Measurements from ENCODE around the gene HDAC1.
"Not testable (repeated sequence)": the region's sequence is repeated elsewhere in the genome, so short reads cannot be mapped to it uniquely, and the experiment has no call there.

Gene HDAC1

DNA sequence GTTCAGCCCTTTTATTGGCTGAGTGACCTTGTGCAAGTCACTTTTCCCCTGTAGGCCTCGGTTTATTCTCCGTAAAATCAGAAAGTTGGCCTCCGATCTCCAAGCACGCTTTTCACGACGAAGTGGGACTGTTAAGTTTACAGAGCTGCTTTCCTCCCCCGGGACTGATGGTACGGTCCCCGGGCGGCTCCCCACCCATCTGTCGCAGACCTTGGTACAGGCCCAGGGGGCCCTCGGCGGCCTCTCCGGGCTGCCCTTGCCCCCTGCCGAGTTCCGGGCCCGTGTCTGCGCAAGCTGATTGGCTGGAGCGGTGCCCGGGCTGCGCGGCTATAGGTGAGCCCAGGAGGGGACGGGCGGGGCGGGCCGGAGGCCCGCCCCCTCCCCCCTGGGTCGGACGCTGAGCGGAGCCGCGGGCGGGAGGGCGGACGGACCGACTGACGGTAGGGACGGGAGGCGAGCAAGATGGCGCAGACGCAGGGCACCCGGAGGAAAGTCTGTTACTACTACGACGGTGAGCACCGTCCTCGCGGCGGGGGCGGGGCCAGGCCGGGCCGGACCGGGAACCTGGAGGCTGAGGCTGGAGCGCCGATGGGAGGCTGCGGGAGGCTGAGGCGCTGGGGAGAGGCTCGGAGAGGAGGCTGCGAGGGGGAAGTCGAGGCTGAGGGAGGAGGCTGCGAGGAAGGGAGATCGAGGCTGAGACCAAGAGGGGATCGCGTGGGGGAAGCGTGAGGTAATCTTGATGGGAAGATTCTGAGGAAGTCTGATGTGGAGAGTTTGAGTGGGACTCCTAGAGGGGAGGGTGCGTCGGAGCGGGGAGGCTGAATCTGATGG is at the start of gene HDAC1:
HDAC1 (plus strand) TSS at position 376 of the 831 bp plus-strand sequence; CDS start at position 463, 87 bp downstream.
- Mint-ChIP-seq H3K27ac (peak within 1 kb of the TSS; percentile 99), H3K4me3 (peak within 1 kb of the TSS; percentile 98), H3K36me3 (peaks cover 3% of the 10 kb centered on the region), H3K4me1 (ENCODE audit: low read depth) (peaks cover 46% of the 10 kb centered on the region), H3K9me3 (ENCODE audit: low read depth) (no peaks in the 10 kb centered on the region), H3K27me3 (no peaks in the 10 kb centered on the region)

- Mint-ChIP-seq H3K36me3 (no peaks in the 10 kb centered on the region), H3K4me1 (ENCODE audit: low read depth) (peaks cover 24% of the 10 kb centered on the region), H3K9me3 (ENCODE audit: low read depth) (no peaks in the 10 kb centered on the region), H3K27me3 (no peaks in the 10 kb centered on the region), H3K4me3 (peak overlapping the region; percentile 35), H3K27ac (no peak overlapping the region)
Observed at GRCh38 chr1:32242341-32242851, 49.5 kb upstream of the HDAC1 start.

DNA sequence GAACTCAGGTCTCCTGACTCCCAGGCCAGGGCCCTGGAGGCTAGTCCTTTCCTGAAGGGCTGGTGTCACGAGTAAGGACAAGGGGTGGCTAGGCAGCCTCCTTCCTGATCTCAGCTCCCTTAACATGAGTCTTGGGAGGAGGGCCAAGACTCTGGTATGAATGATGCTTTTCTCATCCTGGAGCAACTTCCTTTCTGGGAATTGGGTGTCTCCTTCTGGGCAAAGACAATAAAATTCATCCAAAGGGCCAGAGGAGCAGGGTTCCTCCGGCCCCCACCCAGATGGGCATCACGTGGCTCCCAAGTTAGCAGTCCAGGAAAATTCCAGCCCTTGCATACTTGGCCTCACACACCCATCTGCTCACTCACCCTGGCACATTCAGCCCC is 45.0 kb upstream of the HDAC1 start, which contains the start of gene FAM167B:
FAM167B (plus strand) TSS at position 335 of the 386 bp plus-strand sequence. CDS start 200 bp downstream, outside the sequence.
- Mint-ChIP-seq H3K27ac (peak within 1 kb of the TSS; percentile 95), H3K27me3 (no peaks in the 10 kb centered on the region), H3K36me3 (peaks cover 2% of the 10 kb centered on the region)

DNA sequence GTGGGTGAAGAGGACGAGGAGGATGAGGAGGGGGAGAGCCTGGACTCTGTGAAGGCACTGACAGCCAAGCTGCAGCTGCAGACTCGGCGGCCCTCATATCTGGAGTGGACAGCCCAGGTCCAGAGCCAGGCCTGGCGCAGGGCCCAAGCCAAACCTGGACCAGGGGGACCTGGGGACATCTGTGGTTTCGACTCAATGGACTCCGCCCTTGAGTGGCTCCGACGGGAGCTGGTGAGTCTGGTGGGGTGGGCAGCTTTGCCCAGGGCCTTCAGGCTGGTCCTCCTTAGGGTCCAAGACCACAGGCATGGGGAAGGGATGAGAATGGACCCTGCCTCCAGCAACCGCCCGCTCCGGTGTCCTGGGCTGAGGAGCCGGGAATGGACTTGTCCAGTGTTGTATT is 44.4 kb upstream of the HDAC1 start:
- Mint-ChIP-seq H3K36me3 (peaks cover 2% of the 10 kb centered on the region), H3K4me1 (ENCODE audit: low read depth) (peaks cover 55% of the 10 kb centered on the region), H3K4me3 (no peak overlapping the region), H3K27me3 (no peaks in the 10 kb centered on the region), H3K9me3 (ENCODE audit: low read depth) (no peaks in the 10 kb centered on the region), H3K27ac (peak overlapping the region; percentile 95)

More for the DNA sequence above, 45.0 kb upstream of the HDAC1 start, which contains the start of gene FAM167B:
- peaks cover 53% of the 10 kb centered on the region for H3K4me1 Mint-ChIP-seq (ENCODE audit: low read depth)
- no peaks in the 10 kb centered on the region for H3K9me3 Mint-ChIP-seq (ENCODE audit: low read depth)
- H3K4me3 Mint-ChIP-seq, result peak within 1 kb of the TSS; percentile 69

GRCh38 chr1:32247983-32248889 is 43.6 kb upstream of the HDAC1 start:
- H3K36me3 Mint-ChIP-seq, result peaks cover 2% of the 10 kb centered on the region
- peak overlapping the region; percentile 95 for H3K27ac Mint-ChIP-seq
- H3K4me3 Mint-ChIP-seq, result peak overlapping the region; percentile 69
- no peaks in the 10 kb centered on the region for H3K27me3 Mint-ChIP-seq
- H3K4me1 Mint-ChIP-seq (ENCODE audit: low read depth), result peaks cover 57% of the 10 kb centered on the region
- H3K9me3 Mint-ChIP-seq (ENCODE audit: low read depth), result no peaks in the 10 kb centered on the region

GRCh38 chr1:32249831-32250525 is 41.9 kb upstream of the HDAC1 start:
- H3K9me3 Mint-ChIP-seq (ENCODE audit: low read depth), result no peaks in the 10 kb centered on the region
- peaks cover 2% of the 10 kb centered on the region for H3K36me3 Mint-ChIP-seq
- peak overlapping the region; percentile 100 for H3K4me3 Mint-ChIP-seq
- H3K27ac Mint-ChIP-seq, result peak overlapping the region; percentile 99
- peaks cover 67% of the 10 kb centered on the region for H3K4me1 Mint-ChIP-seq (ENCODE audit: low read depth)
- no peaks in the 10 kb centered on the region for H3K27me3 Mint-ChIP-seq

- H3K27ac Mint-ChIP-seq, result peak within 1 kb of the TSS; percentile 99
- peaks cover 72% of the 10 kb centered on the region for H3K4me1 Mint-ChIP-seq (ENCODE audit: low read depth)
- peaks cover 2% of the 10 kb centered on the region for H3K36me3 Mint-ChIP-seq
- no peaks in the 10 kb centered on the region for H3K9me3 Mint-ChIP-seq (ENCODE audit: low read depth)
- peak within 1 kb of the TSS; percentile 100 for H3K4me3 Mint-ChIP-seq
- H3K27me3 Mint-ChIP-seq, result no peaks in the 10 kb centered on the region
Observed at GRCh38 chr1:32250893-32251716, 40.8 kb upstream of the HDAC1 start, which contains the start of gene LCK. LCK (plus strand) TSS chr1:32251265; CDS start chr1:32274330, 23,065 bp downstream.

DNA sequence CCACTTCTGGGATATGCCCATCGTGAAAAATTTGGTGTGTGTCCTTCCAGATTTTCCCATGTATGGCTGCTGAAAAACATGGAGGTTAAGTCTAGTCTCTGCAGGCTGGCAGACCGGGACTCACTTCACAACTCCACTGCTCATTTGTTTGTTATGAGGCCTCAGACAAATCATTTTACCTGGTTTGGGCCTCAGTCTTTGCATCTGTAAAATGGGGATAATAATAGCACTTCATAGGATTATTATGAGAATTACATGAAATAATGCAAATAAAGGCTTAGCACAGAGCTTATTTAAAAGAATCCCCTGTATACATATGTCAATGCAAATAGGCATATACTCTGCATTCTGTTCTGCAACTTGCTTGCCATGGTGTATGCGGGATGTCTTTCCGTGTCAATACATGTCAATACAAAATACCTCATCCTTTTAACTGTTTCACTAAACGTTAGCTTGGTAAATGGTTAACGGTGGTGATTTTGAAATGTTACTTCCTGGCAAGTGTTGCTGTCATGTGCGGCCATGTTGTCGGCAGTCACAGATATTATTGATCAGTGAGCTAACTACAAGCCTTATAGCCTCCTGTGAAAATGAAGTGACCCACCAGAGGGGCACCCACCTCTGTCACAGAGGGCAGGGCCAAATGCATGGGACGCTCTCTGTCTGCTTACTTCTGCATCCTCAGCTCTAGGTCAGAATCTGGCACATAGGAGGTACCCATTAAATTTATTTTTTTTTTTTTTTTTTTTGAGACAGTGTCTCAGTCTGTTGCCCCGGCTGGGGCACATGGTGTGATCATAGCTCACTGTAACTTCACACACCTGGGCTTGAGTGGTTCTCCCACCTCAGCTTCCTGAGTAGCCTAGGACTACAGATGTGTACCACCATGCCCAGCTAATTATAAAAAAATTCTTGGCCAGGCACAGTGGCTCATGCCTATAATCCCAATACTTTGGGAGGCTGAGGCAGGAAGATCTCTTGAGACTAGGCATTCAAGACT is 36.5 kb upstream of the HDAC1 start:
- Mint-ChIP-seq H3K36me3 (peaks cover 6% of the 10 kb centered on the region), H3K27me3 (no peaks in the 10 kb centered on the region), H3K9me3 (ENCODE audit: low read depth) (no peaks in the 10 kb centered on the region), H3K4me1 (ENCODE audit: low read depth) (peaks cover 65% of the 10 kb centered on the region), H3K4me3 (peak overlapping the region; percentile 81), H3K27ac (peak overlapping the region; percentile 79)

- peak overlapping the region; percentile 94 for H3K27ac Mint-ChIP-seq
- peaks cover 7% of the 10 kb centered on the region for H3K36me3 Mint-ChIP-seq
- no peaks in the 10 kb centered on the region for H3K27me3 Mint-ChIP-seq
- no peaks in the 10 kb centered on the region for H3K9me3 Mint-ChIP-seq (ENCODE audit: low read depth)
- peaks cover 62% of the 10 kb centered on the region for H3K4me1 Mint-ChIP-seq (ENCODE audit: low read depth)
- peak overlapping the region; percentile 84 for H3K4me3 Mint-ChIP-seq
Observed at GRCh38 chr1:32256473-32257226, 35.2 kb upstream of the HDAC1 start.

GRCh38 chr1:32257227-32257508 is 34.7 kb upstream of the HDAC1 start:
- no peaks in the 10 kb centered on the region for H3K27me3 Mint-ChIP-seq
- H3K9me3 Mint-ChIP-seq (ENCODE audit: low read depth), result no peaks in the 10 kb centered on the region
- H3K36me3 Mint-ChIP-seq, result peaks cover 5% of the 10 kb centered on the region
- H3K27ac Mint-ChIP-seq, result peak overlapping the region; percentile 94
- peak overlapping the region; percentile 84 for H3K4me3 Mint-ChIP-seq
- H3K4me1 Mint-ChIP-seq (ENCODE audit: low read depth), result peaks cover 58% of the 10 kb centered on the region

GRCh38 chr1:32263236-32263593 is 28.7 kb upstream of the HDAC1 start:
- H3K36me3 Mint-ChIP-seq, result not testable (repeated sequence)
- H3K27ac Mint-ChIP-seq, result peak overlapping the region; percentile 91

GRCh38 chr1:32263744-32264143 is 28.1 kb upstream of the HDAC1 start:
- Mint-ChIP-seq H3K4me3 (peak overlapping the region; percentile 67), H3K9me3 (ENCODE audit: low read depth) (no peaks in the 10 kb centered on the region), H3K27me3 (no peaks in the 10 kb centered on the region), H3K36me3 (peaks cover 8% of the 10 kb centered on the region), H3K27ac (peak overlapping the region; percentile 91), H3K4me1 (ENCODE audit: low read depth) (peaks cover 53% of the 10 kb centered on the region)

More at GRCh38 chr1:32263236-32263593, 28.7 kb upstream of the HDAC1 start:
- peaks cover 54% of the 10 kb centered on the region for H3K4me1 Mint-ChIP-seq (ENCODE audit: low read depth)
- H3K27me3 Mint-ChIP-seq; H3K9me3 Mint-ChIP-seq (ENCODE audit: low read depth); H3K4me3 Mint-ChIP-seq: not testable (repeated sequence)

Measured in activated naive CD8-positive, alpha-beta T cell (primary cell).